ENCODE data around the gene SYTL2. TPM values are rescaled to one million over a fixed set of nuclear protein-coding genes. Genes with fewer than 3 reads are reported as not detected.

The SYTL2 gene
- total RNA-seq, 1 experiment from 2014 or later, result 5.2 TPM

GRCh38 chr11:85844439-85845123, 33.6 kb upstream of the SYTL2 start:
- H3K9ac ChIP-seq (ENCODE audit: extremely low read depth, insufficient read length, low read length), result no peak overlapping the region
- H3K14ac ChIP-seq (ENCODE audit: insufficient read depth, low read length), result no peak overlapping the region
- no peak overlapping the region for H3T11ph ChIP-seq (ENCODE audit: low read length)
- no peak for TF ChIP-seq CTCF (conservative IDR thresholded peaks at IDR 0.05)
- no CpG with 5 or more reads among the region's 2 CpGs for WGBS (ENCODE audit: extremely low coverage, insufficient read length, low lambda C conversion rate)
- no peak overlapping the region for H2BK15ac ChIP-seq (ENCODE audit: low read depth, low read length)
- no peak overlapping the region for H2BK20ac ChIP-seq (ENCODE audit: low read depth, low read length, poor library complexity, severe bottlenecking)
- no peak overlapping the region for H2AK5ac ChIP-seq (ENCODE audit: insufficient read length, low read length)
- no peak overlapping the region for H3K4me2 ChIP-seq (ENCODE audit: insufficient read depth, insufficient read length, low read length)
- H3K23ac ChIP-seq (ENCODE audit: insufficient read length, low read depth, low read length), result no peak overlapping the region
- Mint-ChIP-seq H3K27me3 (ENCODE audit: low read depth) (no peaks in the 10 kb centered on the region; the same call in none of the 2 replicates), H3K9me3 (peaks cover 6 to 11% of the 10 kb centered on the region in 2 experiments; a peak in 4 of 5 replicates), H3K27ac (no peak overlapping the region), H3K4me1 (no peaks in the 10 kb centered on the region), H3K4me3 (no peak overlapping the region), H3K36me3 (ENCODE audit: insufficient read depth in 1 of 3, low read depth in 3 of 3) (peaks cover 3 to 11% (median 9%) of the 10 kb centered on the region in 3 experiments; a peak in 4 of 7 replicates)
- no peak overlapping the region for H4K5ac ChIP-seq (ENCODE audit: insufficient read length, low read depth, low read length)
- no peak overlapping the region for H3K56ac ChIP-seq (ENCODE audit: insufficient read length, low read depth, low read length)
- H3K9me3 ChIP-seq (ENCODE audit: control insufficient read depth, low read depth, low read length), result no peaks in the 10 kb centered on the region
- H3K4ac ChIP-seq (ENCODE audit: low read depth, low read length), result no peak overlapping the region
- H2AFZ ChIP-seq (ENCODE audit: low read length), result no peak overlapping the region
- no peak overlapping the region for H3K18ac ChIP-seq (ENCODE audit: insufficient read length, low read depth, low read length)
- H3K27me3 ChIP-seq (ENCODE audit: insufficient read depth, low read length), result no peaks in the 10 kb centered on the region
- no peaks in the 10 kb centered on the region for H3K23me2 ChIP-seq (ENCODE audit: insufficient read length, low read depth, low read length, poor library complexity, severe bottlenecking)
- no peak for DNase-seq
- H3K4me1 ChIP-seq (ENCODE audit: insufficient read depth, low read length), result no peaks in the 10 kb centered on the region
- no peaks in the 10 kb centered on the region for H3K79me2 ChIP-seq (ENCODE audit: insufficient read depth, low read length)
- H4K91ac ChIP-seq (ENCODE audit: insufficient read length, low read depth, low read length), result no peak overlapping the region
- H3K79me1 ChIP-seq (ENCODE audit: insufficient read depth, low read depth, low read length, poor library complexity, severe bottlenecking), result no peaks in the 10 kb centered on the region
- H4K20me1 ChIP-seq (ENCODE audit: control insufficient read depth, insufficient read depth, insufficient read length), result no peaks in the 10 kb centered on the region
- H2BK12ac ChIP-seq (ENCODE audit: insufficient read length, low read depth, low read length), result no peak overlapping the region
- H2BK5ac ChIP-seq (ENCODE audit: insufficient read length, low read length), result no peak overlapping the region
- no peak overlapping the region for H3K27ac ChIP-seq (ENCODE audit: insufficient read length, low read depth, low read length)
- H4K8ac ChIP-seq (replicated peaks; ENCODE audit: insufficient read length, low read depth, low read length), result no peak overlapping the region
- H2BK120ac ChIP-seq (ENCODE audit: low read depth, low read length, poor library complexity, severe bottlenecking), result no peak overlapping the region
